Measurements from ENCODE around the gene TGFBRAP1. TPM values are rescaled to one million over a fixed set of nuclear protein-coding genes. Genes with fewer than 3 reads are reported as not detected.

Gene TGFBRAP1
- 10 to 100 TPM; 42.0 to 47.6 TPM for total RNA-seq

GRCh38 chr2:105329561-105330495 lies at the start of gene TGFBRAP1:
Gene TGFBRAP1 (minus strand): TSS chr2:105329735. CDS start chr2:105308301, 21,434 bp downstream.

GRCh38 chr2:105337122-105338019 lies 7.8 kb upstream of the TGFBRAP1 start, which contains the start of gene C2orf49:
Gene C2orf49 (plus strand): TSS chr2:105337540. CDS start chr2:105337588, 48 bp downstream.

DNA sequence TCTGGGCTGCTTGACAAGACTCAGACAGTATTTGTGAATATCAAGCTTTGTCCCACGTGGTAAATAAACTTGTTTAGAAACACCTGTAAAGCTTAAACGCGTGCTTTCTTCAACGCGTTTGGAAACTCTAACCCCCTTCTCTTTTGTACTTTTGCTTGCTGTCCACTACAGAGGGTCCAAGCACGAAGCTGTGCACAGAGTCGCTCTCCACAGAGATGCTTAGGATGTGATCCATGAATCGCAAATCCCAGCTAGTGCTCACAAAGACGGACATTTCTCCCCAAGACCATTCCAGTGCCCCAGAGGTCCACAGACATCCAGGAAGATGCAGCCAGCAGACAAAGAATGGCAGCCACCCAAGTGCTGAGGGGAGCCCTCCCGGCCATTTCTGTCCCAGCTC lies 88.1 kb downstream of the TGFBRAP1 start, which contains the start of gene GPR45:
TSS of gene GPR45 (plus strand) at position 301 of the 400 bp plus-strand sequence. CDS start 116 bp downstream, outside the sequence.

Other genes starting within 250 kb of the TGFBRAP1 start
- not detected for gene GPR45, start 88.0 kb downstream of the TGFBRAP1 start, total RNA-seq
- 10 to 100 TPM; 13.4 to 18.3 TPM for gene C2orf49, start 7.8 kb upstream of the TGFBRAP1 start, total RNA-seq
- 10 to 100 TPM in 1 of 2 donors, 1 to 10 TPM in 1; 8.6 to 76.9 TPM for gene FHL2, start 69.3 kb upstream of the TGFBRAP1 start, total RNA-seq

Data from melanocyte of skin (primary cell).